HepG2 (cell line): ENCODE measurements around the gene ITIH3. TPM values are rescaled to one million over a fixed set of nuclear protein-coding genes. Genes with fewer than 3 reads are reported as not detected.

Source experiments
- ATAC-seq: fragments of 200-7000 bp; cut with Tn5 transposase; 3 replicates; pipeline ENCODE4 v1.9.1; 2020; ENCODE audit warnings: mild to moderate bottlenecking, moderate library complexity
- BruUV-seq: library from RNA; stranded (reverse); fragments of 400-500 nt; replicated peaks from 2 replicates; lab custom pipeline; 2021; lab: Mats Ljungman, UMichigan
- CTCF ChIA-PET: fragments of 300-600 bp; formaldehyde crosslinking; extraction: SDS; loops from one replicate; lab custom pipeline; 2021; ENCODE audit warnings: low total read pairs, inconsistent platforms, low intra/inter-chr PET ratio; lab: Yijun Ruan, JAX
- POLR2A ChIA-PET: fragments of 350-600 bp; sonication (Branson Sonifier 250); formaldehyde crosslinking; loops from one replicate; lab custom pipeline; 2020; ENCODE audit warnings: antibody characterized with exemption, inconsistent platforms; lab: Yijun Ruan, JAX
- DNase-seq: peaks from one replicate; pipeline ENCODE4 v3.0.0-alpha.2; 2015; ENCODE audit warnings: low spot score
- FAIRE-seq: peaks from 3 replicates; lab custom pipeline; 2011; peaks lifted over from hg19 to GRCh38; lab: Jason Lieb, UNC
- H2AFZ ChIP-seq: one replicate; pipeline ENCODE4 v1.6.1; 2011; ENCODE audit warnings: low read length, inconsistent platforms
- H3K27ac ChIP-seq: fragments of 300-600 bp; 3 replicates; pipeline ENCODE4 v1.8.0; 2011; ENCODE audit warnings: mixed run types, mild to moderate bottlenecking, mixed read lengths, low read length, inconsistent platforms; ENCODE audit not compliant: insufficient read depth; ENCODE audit errors: extremely low read length
- H3K27me3 ChIP-seq, 2 experiments: fragments of 200-600 bp in 1 of 2; 2 replicates in 1 of 2; 3 replicates in 1 of 2; pipeline versions ENCODE4 v1.6.0 to v1.8.0; 2011; ENCODE audit warnings: low read length in 2 of 2, mild to moderate bottlenecking in 2 of 2, moderate library complexity in 2 of 2, inconsistent platforms in 1 of 2; ENCODE audit not compliant: insufficient read depth in 2 of 2, control insufficient read depth in 1 of 2
- H3K36me3 ChIP-seq, 2 experiments: fragments of 200-600 bp in 1 of 2; replicated peaks in 1 of 2; 2 replicates in 1 of 2; 3 replicates in 1 of 2; pipeline versions ENCODE4 v1.5.1 to v1.8.0; 2011; ENCODE audit warnings: low read length in 2 of 2, inconsistent platforms in 1 of 2; ENCODE audit not compliant: insufficient read depth in 2 of 2, control insufficient read depth in 1 of 2
- H3K4me1 ChIP-seq: 2 replicates; pipeline ENCODE4 v1.5.1; 2012; ENCODE audit warnings: low read length, inconsistent platforms; ENCODE audit not compliant: insufficient read depth
- H3K4me2 ChIP-seq: 2 replicates; pipeline ENCODE4 v1.6.0; 2011; ENCODE audit warnings: low read depth, low read length, inconsistent platforms
- H3K4me3 ChIP-seq, 3 experiments: fragments of 200-600 bp in 1 of 3; sonication (generic), shearing (Covaris generic) in 1 of 3; replicated peaks in 1 of 3; 2 replicates each; pipeline ENCODE4 v1.5.1; 2011 to 2016; ENCODE audit warnings: low read length in 3 of 3, inconsistent platforms in 2 of 3, low read depth in 2 of 3, mild to moderate bottlenecking in 2 of 3, control low read depth in 1 of 3, mixed read lengths in 1 of 3; ENCODE audit not compliant: insufficient read depth in 1 of 3
- H3K79me2 ChIP-seq: one replicate; pipeline ENCODE4 v1.6.1; 2011; ENCODE audit warnings: low read length, inconsistent platforms; ENCODE audit not compliant: insufficient read depth
- H3K9ac ChIP-seq: 2 replicates; pipeline ENCODE4 v1.6.0; 2011; ENCODE audit warnings: mild to moderate bottlenecking, low read depth, low read length, inconsistent platforms; ENCODE audit not compliant: insufficient read depth
- H3K9me3 ChIP-seq: 2 replicates; pipeline ENCODE4 v1.5.1; 2012; ENCODE audit warnings: mild to moderate bottlenecking, low read length
- H4K20me1 ChIP-seq: 2 replicates; pipeline ENCODE4 v1.6.0; 2011; ENCODE audit warnings: inconsistent platforms, mild to moderate bottlenecking, low read length, moderate library complexity; ENCODE audit not compliant: insufficient read depth
- ATM ChIP-seq: fragments of 450-650 bp; IDR thresholded peaks from 2 replicates; pipeline ENCODE4 v1.7.1; 2017; ENCODE audit warnings: mild to moderate bottlenecking, borderline replicate concordance
- BHLHE40 ChIP-seq: IDR thresholded peaks from 2 replicates; pipeline ENCODE4 v1.6.1; 2011; ENCODE audit warnings: low read length, improper control_type of control experiment
- MEIS1 ChIP-seq: sonication (generic); formaldehyde crosslinking; IDR thresholded peaks from 2 replicates; pipeline ENCODE4 v1.9.0; 2021; ENCODE audit warnings: mild to moderate bottlenecking, missing genetic modification reagents, moderate library complexity, borderline replicate concordance
- SMAD3 ChIP-seq: sonication (generic); formaldehyde crosslinking; IDR thresholded peaks from 2 replicates; pipeline ENCODE4 v1.4.0; 2020; ENCODE audit warnings: missing genetic modification reagents
- SRF ChIP-seq: IDR thresholded peaks from 2 replicates; pipeline ENCODE4 v1.6.1; 2011; ENCODE audit warnings: mild to moderate bottlenecking, low read depth, low read length, moderate library complexity
- ZBTB21 ChIP-seq: sonication (generic); formaldehyde crosslinking; IDR thresholded peaks from 2 replicates; pipeline ENCODE4 v1.4.0; 2020; ENCODE audit warnings: missing genetic modification reagents
- ZNF138 ChIP-seq: sonication (generic); formaldehyde crosslinking; IDR thresholded peaks from 2 replicates; pipeline ENCODE4 v1.5.0; 2020; ENCODE audit warnings: mild to moderate bottlenecking, low read depth, missing genetic modification reagents
- ZNF431 ChIP-seq: sonication (generic); formaldehyde crosslinking; IDR thresholded peaks from 2 replicates; pipeline ENCODE4 v1.9.0; 2022; ENCODE audit warnings: missing genetic modification reagents, low read depth, mild to moderate bottlenecking, borderline replicate concordance
- ZNF496 ChIP-seq: sonication (generic); formaldehyde crosslinking; IDR thresholded peaks from 2 replicates; pipeline ENCODE4 v1.8.1; 2023; ENCODE audit warnings: mild to moderate bottlenecking, moderate library complexity, missing genetic modification reagents; ENCODE audit not compliant: insufficient replicate concordance
- WGBS: methylation state at CpG from one replicate; pipeline ENCODE4 v1.1.6; 2017; ENCODE audit warnings: low lambda C conversion rate; 5-methylcytosine and 5-hydroxymethylcytosine counted together
- in situ Hi-C: cut with HindIII; loops from 2 replicates; pipeline ENCODE4 v1.10.0; 2017; ENCODE audit warnings: low pct_unique_long_range_greater_than_20kb; ENCODE audit not compliant: extremely low pct_ligation_motif_present
- intact Hi-C: fragments of 100-400 bp; cut with micrococcal nuclease; formaldehyde crosslinking; loops from one replicate; pipeline ENCODE4 v1.10.0; 2022; ENCODE audit not compliant: unreplicated experiment
- polyA plus RNA-seq, 8 experiments: library from polyadenylated mRNA; depleted of rRNA in 3 of 8; stranded (reverse) in 7 of 8; unstranded in 1 of 8; fragments of >200 nt; fragmentation: Illumina TruSeq in 4 of 8; extraction: Trizol in 4 of 8; gene quantifications; 2 replicates each; pipeline versions ENCODE4 v1.2.1 to v1.2.3, GENCODE V29; 2011 to 2016; ENCODE audit warnings: low read depth in 4 of 8, missing spikeins in 1 of 8, mixed read lengths in 1 of 8; ENCODE audit not compliant: insufficient read depth in 1 of 8
- total RNA-seq, 5 experiments: library from RNA; depleted of rRNA; stranded (reverse); fragments of >200 nt; fragmentation: Illumina TruSeq; extraction: Trizol; gene quantifications; 2 replicates each; pipeline ENCODE4 v1.2.3, GENCODE V29; 2016; ENCODE audit warnings: low read depth in 1 of 5

ITIH3 gene
- total and polyA plus RNA-seq, 2 of the 13 experiments (the other 11 are each of a cell fraction or from before 2014, with no cell fraction given), result 105 to 632 TPM

DNA sequence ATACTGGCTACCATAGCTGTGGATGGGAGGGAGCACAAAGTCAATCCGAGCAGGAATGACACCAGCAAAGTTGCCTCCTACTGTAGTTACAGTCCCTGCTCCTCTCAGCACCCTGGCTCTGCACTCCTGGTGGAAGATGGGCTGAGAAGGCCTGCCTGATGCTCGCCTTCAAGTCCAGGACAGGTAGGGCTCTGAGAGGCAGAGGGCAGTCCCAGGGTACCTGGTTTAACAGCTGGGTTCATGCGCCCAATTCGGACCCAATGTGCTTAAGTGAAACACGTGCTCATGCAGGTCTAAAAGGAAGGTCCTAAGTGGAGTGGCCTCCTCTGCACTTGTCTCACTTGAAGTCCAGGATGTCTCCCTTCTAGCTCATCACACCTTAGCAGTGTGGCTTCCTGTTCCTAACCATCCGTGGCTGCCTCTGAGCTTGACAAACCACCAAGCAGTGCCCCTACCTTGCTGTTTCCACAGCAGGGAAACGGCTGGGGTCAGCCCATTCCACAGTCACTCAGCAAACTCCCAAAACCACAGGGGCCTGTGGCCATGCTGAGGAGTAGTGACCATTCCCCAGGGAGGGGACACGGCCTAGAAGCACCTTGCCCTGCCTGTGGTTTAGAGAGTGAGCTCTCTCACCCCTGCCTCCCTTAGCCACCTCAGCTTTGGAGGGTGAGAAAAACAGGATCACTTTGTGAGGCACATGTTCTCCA lies 44.1 kb downstream of the ITIH3 start:
- intact Hi-C loops (no loop called here), in situ Hi-C loops (no loop called here)
- no peak overlapping the region for H3K4me3 ChIP-seq
- no peak overlapping the region for H3K9ac ChIP-seq
- no TSS peak for BruUV-seq
- no peaks in the 10 kb centered on the region for H3K36me3 ChIP-seq
- no peak for TF ChIP-seq SRF
- TF ChIP-seq SMAD3 (CRISPR knock-in tag), result no peak
- CTCF ChIA-PET, result no interaction called here
- H3K4me2 ChIP-seq, result no peak overlapping the region
- no peaks in the 10 kb centered on the region for H3K9me3 ChIP-seq
- no peaks in the 10 kb centered on the region for H3K27me3 ChIP-seq
- H2AFZ ChIP-seq, result no peak overlapping the region
- H3K79me2 ChIP-seq, result no peaks in the 10 kb centered on the region
- FAIRE-seq, result no peak
- POLR2A ChIA-PET, result no interaction called here
- no peak overlapping the region for H3K27ac ChIP-seq
- H4K20me1 ChIP-seq, result no peaks in the 10 kb centered on the region
- WGBS, result 89% methylated on average over 5 of the region's 8 CpGs
- peaks cover 20% of the 10 kb centered on the region for H3K4me1 ChIP-seq
- no peak for DNase-seq
- ATAC-seq, result no peak

- no peak for FAIRE-seq
- CTCF ChIA-PET, result no interaction called here
- no peaks in the 10 kb centered on the region for H3K27me3 ChIP-seq
- intact Hi-C loops, result no loop called here
- no peaks in the 10 kb centered on the region for H3K79me2 ChIP-seq
- H3K4me3 ChIP-seq, result no peak overlapping the region
- no peaks in the 10 kb centered on the region for H3K9me3 ChIP-seq
- no peak for ATAC-seq
- no peak overlapping the region for H2AFZ ChIP-seq
- no peak overlapping the region for H3K9ac ChIP-seq
- H3K4me2 ChIP-seq, result no peak overlapping the region
- POLR2A ChIA-PET, result no interaction called here
- H4K20me1 ChIP-seq, result no peaks in the 10 kb centered on the region
- H3K4me1 ChIP-seq, result peaks cover 22% of the 10 kb centered on the region
- no TSS peak for BruUV-seq
- no peaks in the 10 kb centered on the region for H3K36me3 ChIP-seq
- in situ Hi-C loops, result no loop called here
- no peak overlapping the region for H3K27ac ChIP-seq
- no peak for DNase-seq
- WGBS, result 100% methylated on average over 1 of the region's 2 CpGs
- TF ChIP-seq ZNF496 (CRISPR knock-in tag), result no peak
- no peak for TF ChIP-seq ZNF431 (CRISPR knock-in tag)
- TF ChIP-seq MEIS1, result no peak
- TF ChIP-seq ATM, result no peak
- TF ChIP-seq ZBTB21 (CRISPR knock-in tag), result no peak
- TF ChIP-seq ZNF138 (CRISPR knock-in tag), result no peak
- TF ChIP-seq BHLHE40, result no peak
Observed at GRCh38 chr3:52839268-52839575, 44.6 kb downstream of the ITIH3 start.
